NCI-H2227 (cell line): ENCODE measurements around the gene ABLIM3.

Source experiments
- DNase-seq: peaks from one replicate; lab custom pipeline; 2025; ENCODE audit not compliant: unreplicated experiment; lab: John Stamatoyannopoulos, UW

The ABLIM3 gene

DNA sequence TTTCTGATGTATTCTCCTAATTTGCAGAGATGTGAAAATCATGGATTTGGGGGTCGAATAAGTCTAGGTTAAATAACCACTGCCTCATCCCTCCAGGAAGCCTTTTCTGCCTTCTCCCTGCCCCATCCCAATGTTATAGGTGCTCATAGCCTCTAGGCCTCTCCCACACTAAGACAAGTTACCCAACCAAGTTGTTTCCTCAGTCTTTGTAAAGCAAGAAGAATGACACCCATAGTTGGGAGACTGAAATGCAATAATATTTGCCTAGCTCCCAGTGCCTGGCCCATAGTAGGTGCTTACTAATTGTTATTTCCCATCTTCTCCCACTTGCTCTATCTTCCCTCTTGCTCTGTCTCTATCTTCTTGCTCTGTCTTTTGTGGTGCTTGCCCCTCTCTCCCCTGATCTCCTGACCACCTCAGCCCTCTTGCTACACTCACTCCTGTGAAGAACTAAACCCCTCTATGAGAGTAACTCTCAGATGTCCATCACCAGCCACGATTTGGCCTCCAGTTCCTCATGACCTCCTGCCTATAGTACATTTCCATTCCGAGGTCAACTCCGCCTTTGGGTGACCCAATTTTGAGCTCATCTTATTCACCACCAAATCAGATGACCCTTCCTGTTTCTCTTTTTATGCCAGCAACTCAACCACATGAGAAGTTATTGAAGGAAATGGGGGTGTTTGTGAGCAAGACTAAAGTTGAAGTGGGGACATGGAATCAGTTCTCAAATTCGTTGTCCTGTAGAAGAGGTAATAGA is 137.3 kb downstream of the ABLIM3 start:
- no peak for DNase-seq

- no peak for DNase-seq
Observed at GRCh38 chr5:149279661-149280060, 138.4 kb downstream of the ABLIM3 start.

GRCh38 chr5:149280124-149280523 is 138.8 kb downstream of the ABLIM3 start:
- DNase-seq: peak; percentile 16

DNA sequence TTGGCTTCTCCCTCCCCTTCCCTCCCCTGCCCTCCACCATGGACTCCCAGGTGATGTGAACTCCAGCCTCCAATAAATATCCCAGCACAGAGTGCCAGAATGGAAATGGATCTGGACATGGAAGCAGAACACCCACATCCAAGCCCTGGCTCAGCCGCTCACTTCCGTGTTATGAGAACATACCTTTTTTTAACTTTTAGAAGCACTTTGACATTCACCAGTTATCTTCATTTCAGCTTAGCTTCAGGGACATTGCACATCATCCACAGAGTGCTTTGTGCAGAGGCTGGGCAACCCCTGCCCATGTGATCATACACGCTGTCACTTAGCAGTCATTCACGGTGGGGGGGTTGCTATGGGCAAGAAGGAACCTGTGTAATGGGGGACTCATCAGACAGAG is 139.5 kb downstream of the ABLIM3 start:
- no peak for DNase-seq

GRCh38 chr5:149282027-149282965 is 141.0 kb downstream of the ABLIM3 start:
- DNase-seq: no peak

- no peak for DNase-seq
Observed at GRCh38 chr5:149282966-149283332, 141.7 kb downstream of the ABLIM3 start.

- no peak for DNase-seq
Observed at GRCh38 chr5:149283626-149284480, 142.6 kb downstream of the ABLIM3 start.

- no peak for DNase-seq
Observed at GRCh38 chr5:149284501-149284900, 143.2 kb downstream of the ABLIM3 start.

DNA sequence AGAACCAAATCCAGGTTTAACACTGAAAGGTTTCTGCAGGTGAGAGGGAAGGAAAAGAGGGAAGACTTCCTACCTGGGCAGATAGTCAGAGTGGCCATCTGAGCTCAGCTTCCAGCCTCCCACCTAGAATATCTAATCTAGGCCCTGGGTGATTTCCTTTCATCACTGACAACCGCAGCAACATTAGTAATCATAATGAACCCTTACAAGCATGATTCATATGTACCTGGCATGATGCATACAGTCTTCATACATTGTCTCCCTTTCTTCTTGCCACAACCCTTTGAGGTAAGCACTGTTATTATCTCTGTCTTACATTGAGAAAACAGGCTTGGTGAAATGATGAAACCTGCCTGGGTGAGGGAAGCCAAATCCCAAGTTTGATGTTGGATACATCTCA is 143.9 kb downstream of the ABLIM3 start:
- DNase-seq: no peak

- DNase-seq: no peak
Observed at GRCh38 chr5:149288436-149288835, 147.1 kb downstream of the ABLIM3 start.

DNA sequence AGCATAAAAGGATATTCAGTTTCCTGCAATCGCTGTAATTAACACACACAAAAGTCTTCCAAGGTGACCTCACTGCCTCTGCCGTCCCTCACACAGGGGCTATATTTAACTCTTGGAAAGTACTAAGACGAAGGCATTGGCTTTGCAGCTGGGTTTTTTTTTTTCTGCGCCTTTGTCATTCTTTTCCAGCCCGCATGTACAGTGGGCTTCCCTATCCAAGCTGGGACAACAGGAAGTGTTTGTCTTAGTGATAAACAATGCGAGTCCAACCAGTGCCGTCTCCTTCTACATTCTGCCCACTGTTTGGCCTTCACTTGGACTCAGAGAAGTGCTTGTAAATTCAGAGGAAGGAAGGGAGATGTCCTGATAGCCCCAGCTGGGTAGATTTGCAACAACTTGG is 148.0 kb downstream of the ABLIM3 start:
- no peak for DNase-seq

DNA sequence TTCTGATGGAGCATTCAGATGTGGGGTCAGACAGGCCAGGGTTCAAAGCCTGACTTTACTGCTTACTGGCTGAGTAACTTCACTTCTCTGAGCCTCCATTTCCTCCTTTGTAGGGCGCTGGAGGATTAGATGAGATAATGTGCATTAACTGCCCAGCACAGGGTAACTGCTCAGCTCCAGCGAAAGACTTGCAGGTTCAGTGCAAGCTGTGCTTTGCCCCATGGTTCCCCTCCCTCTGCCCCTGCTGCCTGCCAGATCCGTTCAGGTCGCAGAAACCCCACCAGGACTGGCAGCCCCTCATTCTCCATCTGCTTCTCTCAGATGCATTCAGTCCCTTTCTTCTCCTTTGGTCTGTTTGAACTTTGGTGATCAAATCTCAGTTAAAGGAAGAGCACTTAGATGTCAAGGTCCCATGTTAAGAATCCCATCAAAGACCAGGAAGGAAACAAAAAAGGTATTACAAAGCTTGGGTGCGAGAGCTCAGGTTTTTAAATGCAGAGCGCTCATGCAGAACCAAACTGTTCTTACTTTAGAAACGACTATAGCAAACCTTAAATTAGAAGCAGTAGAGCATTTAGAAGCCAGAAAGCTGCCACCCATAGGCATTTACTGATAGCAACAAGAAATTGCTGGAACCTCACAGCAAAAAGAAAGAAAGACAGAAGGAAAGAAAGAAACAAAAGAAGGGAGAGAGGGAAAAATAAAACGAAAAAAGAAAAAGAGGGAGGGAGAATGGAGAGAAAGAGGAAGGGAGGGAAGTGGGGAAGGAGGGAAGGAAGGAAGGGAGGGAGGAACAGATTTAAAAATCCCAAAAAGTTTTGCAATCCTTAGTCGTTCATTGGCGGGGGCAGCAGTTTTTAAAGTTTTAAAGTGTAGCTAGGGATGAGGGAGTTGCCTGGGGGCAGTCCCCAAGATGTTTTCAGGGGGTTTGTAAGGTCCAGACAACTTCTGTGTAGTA is 153.9 kb downstream of the ABLIM3 start:
- no peak for DNase-seq

GRCh38 chr5:149297340-149298025 is 156.2 kb downstream of the ABLIM3 start:
- DNase-seq: no peak

GRCh38 chr5:149298163-149298562 is 156.9 kb downstream of the ABLIM3 start:
- DNase-seq: no peak

GRCh38 chr5:149298842-149299404 is 157.6 kb downstream of the ABLIM3 start:
- DNase-seq: no peak

DNA sequence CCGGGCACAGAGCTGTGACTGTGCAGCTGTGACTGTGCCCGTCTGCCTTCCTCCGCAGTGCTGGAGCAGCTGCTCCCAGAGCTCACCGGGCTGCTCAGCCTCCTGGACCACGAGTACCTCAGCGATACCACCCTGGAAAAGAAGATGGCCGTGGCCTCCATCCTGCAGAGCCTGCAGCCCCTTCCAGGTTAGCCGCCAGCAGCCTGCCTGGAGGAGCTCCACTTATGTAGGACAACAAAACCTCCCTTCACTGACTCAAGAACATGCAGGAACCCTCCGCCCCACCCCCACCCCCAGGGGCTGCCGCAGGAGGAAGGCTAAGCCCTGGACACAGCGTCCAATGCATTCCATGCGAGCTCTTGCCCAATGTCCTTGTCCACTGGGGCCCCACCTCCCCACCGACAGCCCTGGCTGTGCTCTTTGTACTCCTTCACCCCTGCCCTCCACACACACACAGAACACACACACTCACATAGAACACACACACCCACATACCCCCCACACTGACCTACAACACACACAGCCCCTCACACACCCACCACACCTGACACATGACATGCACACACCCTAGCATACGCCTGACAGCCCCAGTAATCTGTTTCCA is 158.3 kb downstream of the ABLIM3 start:
- no peak for DNase-seq

- no peak for DNase-seq
Observed at GRCh38 chr5:149300441-149300840, 159.1 kb downstream of the ABLIM3 start.

GRCh38 chr5:149301049-149301743 is 159.9 kb downstream of the ABLIM3 start:
- no peak for DNase-seq
